H9 (cell line): ENCODE results near the gene LHPP. TPM values are rescaled to one million over a fixed set of nuclear protein-coding genes. Genes with fewer than 3 reads are reported as not detected.
A peak's percentile ranks its signal among the peaks of the same experiment; 100 is the strongest.

ENCODE experiments used
- DNase-seq: peaks from one replicate; pipeline ENCODE4 v3.0.0-alpha.2; 2017
- H2AFZ ChIP-seq: one replicate; pipeline ENCODE4 v1.6.1; 2013; ENCODE audit warnings: mild to moderate bottlenecking, low read length, control low read depth, moderate library complexity
- H2AK5ac ChIP-seq: 2 replicates; pipeline ENCODE4 v1.6.1; 2013; ENCODE audit warnings: low read length, control low read depth, mixed read lengths; ENCODE audit not compliant: insufficient read length
- H2BK120ac ChIP-seq: one replicate; pipeline ENCODE4 v1.6.1; 2013; ENCODE audit warnings: low read depth, mild to moderate bottlenecking, low read length, control low read depth, inconsistent platforms; ENCODE audit not compliant: poor library complexity, severe bottlenecking
- H2BK12ac ChIP-seq: 2 replicates; pipeline ENCODE4 v1.6.1; 2013; ENCODE audit warnings: low read length, control low read depth, mixed read lengths, low read depth; ENCODE audit not compliant: insufficient read length
- H2BK15ac ChIP-seq: 2 replicates; pipeline ENCODE4 v1.6.1; 2013; ENCODE audit warnings: low read depth, low read length, control low read depth
- H2BK20ac ChIP-seq: one replicate; pipeline ENCODE4 v1.6.1; 2013; ENCODE audit warnings: low read depth, mild to moderate bottlenecking, low read length, control low read depth, inconsistent platforms; ENCODE audit not compliant: poor library complexity, severe bottlenecking
- H2BK5ac ChIP-seq: 2 replicates; pipeline ENCODE4 v1.6.1; 2013; ENCODE audit warnings: low read length, control low read depth, mixed read lengths; ENCODE audit not compliant: insufficient read length
- H3K14ac ChIP-seq: 2 replicates; pipeline ENCODE4 v1.6.1; 2013; ENCODE audit warnings: low read length, control low read depth; ENCODE audit not compliant: insufficient read depth
- H3K18ac ChIP-seq: 2 replicates; pipeline ENCODE4 v1.6.1; 2013; ENCODE audit warnings: low read depth, mild to moderate bottlenecking, mixed read lengths, low read length, control low read depth; ENCODE audit not compliant: insufficient read length
- H3K23ac ChIP-seq: 2 replicates; pipeline ENCODE4 v1.6.1; 2013; ENCODE audit warnings: low read length, control low read depth, mixed read lengths, low read depth; ENCODE audit not compliant: insufficient read length
- H3K23me2 ChIP-seq: 2 replicates; pipeline ENCODE4 v1.6.1; 2013; ENCODE audit warnings: low read depth, mild to moderate bottlenecking, mixed read lengths, low read length, control low read depth; ENCODE audit not compliant: insufficient read length, poor library complexity, severe bottlenecking
- H3K27ac ChIP-seq: 2 replicates; pipeline ENCODE4 v1.5.1; 2013; ENCODE audit warnings: low read length, control low read depth, mixed read lengths, low read depth; ENCODE audit not compliant: insufficient read length
- H3K27me3 ChIP-seq: 2 replicates; pipeline ENCODE4 v1.6.1; 2013; ENCODE audit warnings: low read length, control low read depth, inconsistent platforms; ENCODE audit not compliant: insufficient read depth
- H3K4ac ChIP-seq: 2 replicates; pipeline ENCODE4 v1.6.1; 2013; ENCODE audit warnings: low read depth, mild to moderate bottlenecking, control low read depth, inconsistent platforms, low read length, moderate library complexity
- H3K4me1 ChIP-seq: 2 replicates; pipeline ENCODE4 v1.6.1; 2013; ENCODE audit warnings: low read length, control low read depth, inconsistent platforms; ENCODE audit not compliant: insufficient read depth
- H3K4me2 ChIP-seq: 2 replicates; pipeline ENCODE4 v1.6.1; 2013; ENCODE audit warnings: low read length, control low read depth, mixed read lengths; ENCODE audit not compliant: insufficient read length, insufficient read depth
- H3K56ac ChIP-seq: 2 replicates; pipeline ENCODE4 v1.6.1; 2013; ENCODE audit warnings: low read depth, mild to moderate bottlenecking, mixed read lengths, low read length, control low read depth; ENCODE audit not compliant: insufficient read length
- H3K79me1 ChIP-seq: 2 replicates; pipeline ENCODE4 v1.6.1; 2013; ENCODE audit warnings: low read depth, mild to moderate bottlenecking, moderate library complexity, low read length, control low read depth, inconsistent platforms; ENCODE audit not compliant: insufficient read depth, poor library complexity, severe bottlenecking
- H3K79me2 ChIP-seq: 2 replicates; pipeline ENCODE4 v1.6.1; 2013; ENCODE audit warnings: low read length, control low read depth, inconsistent platforms; ENCODE audit not compliant: insufficient read depth
- H3K9ac ChIP-seq: 2 replicates; pipeline ENCODE4 v1.6.1; 2013; ENCODE audit warnings: low read length, control low read depth, mixed read lengths; ENCODE audit not compliant: insufficient read length; ENCODE audit errors: extremely low read depth
- H3K9me3 ChIP-seq: one replicate; pipeline ENCODE4 v1.6.1; 2013; ENCODE audit warnings: low read depth, low read length, inconsistent platforms; ENCODE audit not compliant: control insufficient read depth
- H3T11ph ChIP-seq: one replicate; pipeline ENCODE4 v1.6.1; 2013; ENCODE audit warnings: mild to moderate bottlenecking, low read length, control low read depth, inconsistent platforms
- H4K20me1 ChIP-seq: one replicate; pipeline ENCODE4 v1.6.1; 2013; ENCODE audit not compliant: control insufficient read depth, insufficient read length, insufficient read depth
- H4K5ac ChIP-seq: 2 replicates; pipeline ENCODE4 v1.6.1; 2013; ENCODE audit warnings: low read depth, mild to moderate bottlenecking, mixed read lengths, low read length, control low read depth; ENCODE audit not compliant: insufficient read length
- H4K8ac ChIP-seq: replicated peaks from 2 replicates; pipeline ENCODE4 v1.6.1; 2013; ENCODE audit warnings: low read length, control low read depth, mixed read lengths, low read depth; ENCODE audit not compliant: insufficient read length
- H4K91ac ChIP-seq: 2 replicates; pipeline ENCODE4 v1.6.1; 2013; ENCODE audit warnings: low read depth, mild to moderate bottlenecking, moderate library complexity, mixed read lengths, low read length, control low read depth; ENCODE audit not compliant: insufficient read length
- H3K27ac Mint-ChIP-seq, 3 experiments: 2 replicates in 2 of 3; 3 replicates in 1 of 3; pipeline ENCODE4 v1.8.0; 2020 to 2021; ENCODE audit warnings: mixed read lengths in 3 of 3, mild to moderate bottlenecking in 1 of 3, moderate library complexity in 1 of 3
- H3K27me3 Mint-ChIP-seq: 2 replicates; pipeline ENCODE4 v1.8.0; 2021; ENCODE audit warnings: low read depth, mild to moderate bottlenecking, moderate library complexity, mixed read lengths
- H3K36me3 Mint-ChIP-seq, 3 experiments: 2 replicates in 2 of 3; 3 replicates in 1 of 3; pipeline ENCODE4 v1.8.0; 2020 to 2021; ENCODE audit warnings: low read depth in 3 of 3, mixed read lengths in 3 of 3; ENCODE audit not compliant: insufficient read depth in 1 of 3
- H3K4me1 Mint-ChIP-seq, 2 experiments: 2 replicates each; pipeline ENCODE4 v1.8.0; 2020; ENCODE audit warnings: mixed read lengths in 2 of 2
- H3K4me3 Mint-ChIP-seq, 2 experiments: 2 replicates in 1 of 2; 3 replicates in 1 of 2; pipeline ENCODE4 v1.8.0; 2020 to 2021; ENCODE audit warnings: mild to moderate bottlenecking in 2 of 2, mixed read lengths in 2 of 2, moderate library complexity in 1 of 2
- H3K9me3 Mint-ChIP-seq, 2 experiments: 2 replicates in 1 of 2; 3 replicates in 1 of 2; pipeline ENCODE4 v1.8.0; 2020; ENCODE audit warnings: mild to moderate bottlenecking in 2 of 2, mixed read lengths in 2 of 2, moderate library complexity in 1 of 2
- WGBS: extraction: QIAGEN DNeasy Blood & Tissue Kit; methylation state at CpG from one replicate; pipeline ENCODE4 v1.1.7; 2013; ENCODE audit warnings: missing lambda C conversion rate, low lambda C conversion rate, mixed read lengths; ENCODE audit not compliant: insufficient read length; ENCODE audit errors: extremely low coverage; 5-methylcytosine and 5-hydroxymethylcytosine counted together
- total RNA-seq: library from RNA; stranded (reverse); gene quantifications from 2 replicates; pipeline ENCODE4 v1.2.1, GENCODE V29; 2021
- TF ChIP-seq, protein P1 (sequence below): fragments of 200-600 bp; sonication (generic); conservative IDR thresholded peaks from 3 replicates; pipeline ENCODE4 v1.8.0; 2021; ENCODE audit warnings: antibody characterized with exemption, mild to moderate bottlenecking

LHPP gene
- total RNA-seq, 1 experiment from 2014 or later, result 29.6 TPM

DNA sequence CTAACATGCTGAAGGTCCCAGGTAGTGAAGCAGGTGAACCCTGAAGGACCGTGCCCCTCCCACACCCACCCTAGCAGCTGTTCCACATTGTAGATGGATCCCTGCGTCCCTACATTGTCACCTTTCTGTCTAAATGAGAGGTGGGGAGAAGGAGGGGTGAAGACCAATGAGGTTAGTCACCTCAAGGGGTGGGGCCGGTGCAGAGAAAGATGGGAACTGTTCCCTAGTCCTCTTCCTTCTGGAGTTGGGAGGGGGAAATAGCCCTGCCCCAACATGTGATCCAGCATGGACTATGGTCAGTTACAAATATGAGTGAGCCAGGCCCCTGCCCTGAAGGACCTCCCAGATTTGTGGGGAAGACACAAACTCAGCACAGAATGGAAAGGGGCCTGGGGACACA, 124.5 kb downstream of the LHPP start:
- Histone ChIP-seq H3K79me1 (no peaks in the 10 kb centered on the region), H2BK20ac (no peak overlapping the region), H3K23me2 (no peaks in the 10 kb centered on the region), H3K4me2 (no peak overlapping the region), H4K20me1 (no peaks in the 10 kb centered on the region), H2BK15ac (no peak overlapping the region), H3K4me1 (no peaks in the 10 kb centered on the region), H2AFZ (no peak overlapping the region), H3K9me3 (no peaks in the 10 kb centered on the region), H3K9ac (no peak overlapping the region), H3K79me2 (no peaks in the 10 kb centered on the region), H2BK12ac (no peak overlapping the region), H2AK5ac (no peak overlapping the region), H4K91ac (no peak overlapping the region), H3K23ac (no peak overlapping the region), H2BK5ac (no peak overlapping the region), H3K56ac (no peak overlapping the region), H3K27ac (no peak overlapping the region), H3K14ac (no peak overlapping the region), H4K8ac (no peak overlapping the region), H3K27me3 (no peaks in the 10 kb centered on the region), H4K5ac (no peak overlapping the region), H3K18ac (no peak overlapping the region), H3K4ac (no peak overlapping the region), H3T11ph (no peak overlapping the region), H2BK120ac (no peak overlapping the region)
- TF ChIP-seq, protein P1, sequence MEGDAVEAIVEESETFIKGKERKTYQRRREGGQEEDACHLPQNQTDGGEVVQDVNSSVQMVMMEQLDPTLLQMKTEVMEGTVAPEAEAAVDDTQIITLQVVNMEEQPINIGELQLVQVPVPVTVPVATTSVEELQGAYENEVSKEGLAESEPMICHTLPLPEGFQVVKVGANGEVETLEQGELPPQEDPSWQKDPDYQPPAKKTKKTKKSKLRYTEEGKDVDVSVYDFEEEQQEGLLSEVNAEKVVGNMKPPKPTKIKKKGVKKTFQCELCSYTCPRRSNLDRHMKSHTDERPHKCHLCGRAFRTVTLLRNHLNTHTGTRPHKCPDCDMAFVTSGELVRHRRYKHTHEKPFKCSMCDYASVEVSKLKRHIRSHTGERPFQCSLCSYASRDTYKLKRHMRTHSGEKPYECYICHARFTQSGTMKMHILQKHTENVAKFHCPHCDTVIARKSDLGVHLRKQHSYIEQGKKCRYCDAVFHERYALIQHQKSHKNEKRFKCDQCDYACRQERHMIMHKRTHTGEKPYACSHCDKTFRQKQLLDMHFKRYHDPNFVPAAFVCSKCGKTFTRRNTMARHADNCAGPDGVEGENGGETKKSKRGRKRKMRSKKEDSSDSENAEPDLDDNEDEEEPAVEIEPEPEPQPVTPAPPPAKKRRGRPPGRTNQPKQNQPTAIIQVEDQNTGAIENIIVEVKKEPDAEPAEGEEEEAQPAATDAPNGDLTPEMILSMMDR, result no peak
- H3K9me3 Mint-ChIP-seq, result peaks cover 2 to 5% of the 10 kb centered on the region in 2 experiments; a peak in 3 of 5 replicates
- DNase-seq, result no peak
- peaks cover 0 to under 1% (median 0%) of the 10 kb centered on the region in 3 experiments; a peak in 1 of 7 replicates for H3K36me3 Mint-ChIP-seq
- no CpG with 5 or more reads among the region's 3 CpGs for WGBS
- H3K4me3 Mint-ChIP-seq, result no peak overlapping the region
- H3K27ac Mint-ChIP-seq, result peak overlapping the region in 2 of 3 experiments; percentile 60 to 88; a peak in 2 of 7 replicates
- peaks cover 3% of the 10 kb centered on the region; the same call in 1 of the 2 replicates for H3K27me3 Mint-ChIP-seq
- peaks cover 0 to 8% of the 10 kb centered on the region in 2 experiments; a peak in 1 of 4 replicates for H3K4me1 Mint-ChIP-seq
